ENCODE measurements around the gene ATXN1. TPM values are rescaled to one million over a fixed set of nuclear protein-coding genes. Genes with fewer than 3 reads are reported as not detected.
"Not testable (repeated sequence)": the region's sequence is repeated elsewhere in the genome, so short reads cannot be mapped to it uniquely, and the experiment has no call there.

The ATXN1 gene
- total RNA-seq, 1 experiment from 2014 or later: 5.6 TPM

- Histone ChIP-seq H3K9me3 (ENCODE audit: control insufficient read depth, low read depth, low read length) (peaks cover 11% of the 10 kb centered on the region), H3K79me2 (ENCODE audit: insufficient read depth, low read length) (no peaks in the 10 kb centered on the region), H2BK12ac (ENCODE audit: insufficient read length, low read depth, low read length) (no peak overlapping the region), H2AK5ac (ENCODE audit: insufficient read length, low read length) (no peak overlapping the region), H3K4ac (ENCODE audit: low read depth, low read length) (no peak overlapping the region), H3K14ac (ENCODE audit: insufficient read depth, low read length) (no peak overlapping the region), H4K20me1 (ENCODE audit: control insufficient read depth, insufficient read depth, insufficient read length) (no peaks in the 10 kb centered on the region), H3K4me1 (ENCODE audit: insufficient read depth, low read length) (no peaks in the 10 kb centered on the region; the same call in 1 of the 2 replicates), H3K23ac (ENCODE audit: insufficient read length, low read depth, low read length) (no peak overlapping the region), H4K8ac (replicated peaks; ENCODE audit: insufficient read length, low read depth, low read length) (no peak overlapping the region), H3K27me3 (ENCODE audit: insufficient read depth, low read length) (no peaks in the 10 kb centered on the region), H3K23me2 (ENCODE audit: insufficient read length, low read depth, low read length, poor library complexity, severe bottlenecking) (no peaks in the 10 kb centered on the region), H3K56ac (ENCODE audit: insufficient read length, low read depth, low read length) (no peak overlapping the region), H2BK5ac (ENCODE audit: insufficient read length, low read length) (no peak overlapping the region), H2AFZ (ENCODE audit: low read length) (no peak overlapping the region), H3K9ac (ENCODE audit: extremely low read depth, insufficient read length, low read length) (no peak overlapping the region), H3K27ac (ENCODE audit: insufficient read length, low read depth, low read length) (no peak overlapping the region), H4K5ac (ENCODE audit: insufficient read length, low read depth, low read length) (no peak overlapping the region), H2BK120ac (ENCODE audit: low read depth, low read length, poor library complexity, severe bottlenecking) (no peak overlapping the region), H4K91ac (ENCODE audit: insufficient read length, low read depth, low read length) (no peak overlapping the region), H3K18ac (ENCODE audit: insufficient read length, low read depth, low read length) (no peak overlapping the region), H3K4me2 (ENCODE audit: insufficient read depth, insufficient read length, low read length) (no peak overlapping the region), H3T11ph (ENCODE audit: low read length) (no peak overlapping the region), H2BK15ac (ENCODE audit: low read depth, low read length) (no peak overlapping the region), H2BK20ac (ENCODE audit: low read depth, low read length, poor library complexity, severe bottlenecking) (no peak overlapping the region), H3K79me1 (ENCODE audit: insufficient read depth, low read depth, low read length, poor library complexity, severe bottlenecking) (no peaks in the 10 kb centered on the region)
- Mint-ChIP-seq H3K27ac (no peak overlapping the region), H3K4me3 (no peak overlapping the region), H3K4me1 (peaks cover 5 to 7% of the 10 kb centered on the region in 2 experiments), H3K36me3 (ENCODE audit: insufficient read depth in 1 of 3, low read depth in 3 of 3) (peaks cover 10 to 22% (median 16%) of the 10 kb centered on the region in 3 experiments), H3K27me3 (ENCODE audit: low read depth) (peaks cover 4% of the 10 kb centered on the region; the same call in 1 of the 2 replicates), H3K9me3 (peaks cover 27% of the 10 kb centered on the region in 2 experiments)
- no peak for TF ChIP-seq CTCF (conservative IDR thresholded peaks at IDR 0.05)
- no peak for DNase-seq
Measured at GRCh38 chr6:16785496-16785895, 24.2 kb upstream of the ATXN1 start.

- not testable (repeated sequence) for H4K8ac ChIP-seq (replicated peaks; ENCODE audit: insufficient read length, low read depth, low read length); H2BK5ac ChIP-seq (ENCODE audit: insufficient read length, low read length); H3K9me3 ChIP-seq (ENCODE audit: control insufficient read depth, low read depth, low read length); H3K4ac ChIP-seq (ENCODE audit: low read depth, low read length); H2AK5ac ChIP-seq (ENCODE audit: insufficient read length, low read length); H3K4me2 ChIP-seq (ENCODE audit: insufficient read depth, insufficient read length, low read length); H2BK12ac ChIP-seq (ENCODE audit: insufficient read length, low read depth, low read length); H2BK20ac ChIP-seq (ENCODE audit: low read depth, low read length, poor library complexity, severe bottlenecking); H2BK120ac ChIP-seq (ENCODE audit: low read depth, low read length, poor library complexity, severe bottlenecking); H3K14ac ChIP-seq (ENCODE audit: insufficient read depth, low read length); DNase-seq; H4K5ac ChIP-seq (ENCODE audit: insufficient read length, low read depth, low read length); H3K79me1 ChIP-seq (ENCODE audit: insufficient read depth, low read depth, low read length, poor library complexity, severe bottlenecking); H3K27me3 Mint-ChIP-seq (ENCODE audit: low read depth); H3K9ac ChIP-seq (ENCODE audit: extremely low read depth, insufficient read length, low read length); H3K27ac Mint-ChIP-seq; H3K4me1 ChIP-seq (ENCODE audit: insufficient read depth, low read length); H2AFZ ChIP-seq (ENCODE audit: low read length); H3K23me2 ChIP-seq (ENCODE audit: insufficient read length, low read depth, low read length, poor library complexity, severe bottlenecking); H3K4me1 Mint-ChIP-seq; H3K18ac ChIP-seq (ENCODE audit: insufficient read length, low read depth, low read length); H4K91ac ChIP-seq (ENCODE audit: insufficient read length, low read depth, low read length); H3K27ac ChIP-seq (ENCODE audit: insufficient read length, low read depth, low read length); H3K27me3 ChIP-seq (ENCODE audit: insufficient read depth, low read length); H3K56ac ChIP-seq (ENCODE audit: insufficient read length, low read depth, low read length); H3K23ac ChIP-seq (ENCODE audit: insufficient read length, low read depth, low read length); H3K79me2 ChIP-seq (ENCODE audit: insufficient read depth, low read length); H4K20me1 ChIP-seq (ENCODE audit: control insufficient read depth, insufficient read depth, insufficient read length); H2BK15ac ChIP-seq (ENCODE audit: low read depth, low read length); H3T11ph ChIP-seq (ENCODE audit: low read length); H3K4me3 Mint-ChIP-seq
- Mint-ChIP-seq H3K36me3 (ENCODE audit: insufficient read depth in 1 of 3, low read depth in 3 of 3) (peaks cover 10 to 17% (median 12%) of the 10 kb centered on the region in 3 experiments), H3K9me3 (peaks cover 21 to 23% of the 10 kb centered on the region in 2 experiments)
- no CpG with 5 or more reads among the region's 3 CpGs for WGBS (ENCODE audit: extremely low coverage, insufficient read length, low lambda C conversion rate)
Measured at GRCh38 chr6:16784957-16785356, 23.7 kb upstream of the ATXN1 start.
